Left lung (tissue), 14 donors: ENCODE results near the gene RGS13. TPM values are rescaled to one million over a fixed set of nuclear protein-coding genes. Genes with fewer than 3 reads are reported as not detected.

ENCODE experiments used
- ATAC-seq: fragments of 200-7000 bp; cut with Tn5 transposase; one replicate; pipeline ENCODE4 v1.9.1; 2020; ENCODE audit warnings: moderate library complexity
- DNase-seq, 4 donors: peaks; one replicate each; pipeline ENCODE4 v3.0.0-alpha.2; 2013 to 2020
- H3K27ac ChIP-seq, 2 donors: fragments of 200-600 bp; sonication (generic) in 1 of 2; one replicate each; pipeline versions ENCODE4 v1.5.0 to v1.8.0; 2020 to 2021
- H3K27me3 ChIP-seq, 2 donors: fragments of 200-600 bp; sonication (generic) in 1 of 2; one replicate each; pipeline versions ENCODE4 v1.5.0 to v1.8.0; 2020 to 2021
- H3K36me3 ChIP-seq, 2 donors: fragments of 200-600 bp; sonication (generic) in 1 of 2; one replicate each; pipeline versions ENCODE4 v1.5.0 to v1.8.0; 2020 to 2021
- H3K4me1 ChIP-seq, 2 donors: fragments of 200-600 bp; one replicate each; pipeline ENCODE4 v1.8.0; 2021
- H3K4me3 ChIP-seq, 2 donors: fragments of 200-600 bp; sonication (generic) in 1 of 2; one replicate each; pipeline versions ENCODE4 v1.5.0 to v1.8.0; 2020 to 2021; ENCODE audit warnings: mild to moderate bottlenecking in 1 of 2
- H3K9me3 ChIP-seq, 2 donors: fragments of 200-600 bp; sonication (generic) in 1 of 2; one replicate each; pipeline versions ENCODE4 v1.5.0 to v1.8.0; 2020 to 2021
- CTCF ChIP-seq, 2 donors: fragments of 200-600 bp; sonication (generic) in 1 of 2; IDR thresholded peaks; one replicate each; pipeline versions ENCODE4 v1.5.0 to v1.8.0; 2021; ENCODE audit warnings: antibody characterized with exemption in 2 of 2
- intact Hi-C, 2 donors: fragments of 100-400 bp; cut with DNase I; formaldehyde crosslinking; loops; one replicate each; pipeline versions ENCODE4 v1.11.2 to v1.14.2; 2022
- long read RNA-seq, 12 donors: library from polyadenylated mRNA in 2 of 12; unstranded in 2 of 12; transcript quantifications; one replicate each; pipeline ENCODE4 v2.0.0 and lab custom pipeline, GENCODE V29; 2019 to 2026
- polyA plus RNA-seq, 6 donors: library from polyadenylated mRNA; unstranded; fragments of 120-200 nt; gene quantifications; one replicate each; pipeline ENCODE4 v1.2.1, GENCODE V29; 2013; ENCODE audit not compliant: insufficient read length in 6 of 6
- total RNA-seq, 2 donors: library from RNA; stranded (reverse); fragmentation: NEBNext Ultra II Directional; extraction: Animal tissue kit (Norgen Biotek cat#: 25700); gene quantifications; one replicate each; pipeline ENCODE4 v1.2.1, GENCODE V29; 2021
- donor health status: DM: no; HTN: yes; CAD: no.
- donor health status: DM: no; HTN: no; CAD: no.

Gene RGS13
- total RNA-seq = 1 to 10 TPM in 1 of 2 donors, under 1 TPM in 1; 0.81 to 1.4 TPM
- 1 to 10 TPM; 1.2 to 4.8 (median 3.1) TPM for polyA plus RNA-seq
- long read RNA-seq, donor 1, partial matches to known transcripts = 0 of 1 reads
- long read RNA-seq, donor 1, other reads (novel, unspliced or antisense) = 0 of 1 reads
- long read RNA-seq, donor 2 = 0 reads
- long read RNA-seq, donor 3, partial matches to known transcripts = 0 of 2 reads
- long read RNA-seq, donor 3, other reads (novel, unspliced or antisense) = 0 of 2 reads
- long read RNA-seq, donor 4, partial matches to known transcripts = 0 of 2 reads
- long read RNA-seq, donor 4, other reads (novel, unspliced or antisense) = 0 of 2 reads
- long read RNA-seq, donor 5, partial matches to known transcripts = 0 of 1 reads
- long read RNA-seq, donor 5, other reads (novel, unspliced or antisense) = 0 of 1 reads
- long read RNA-seq, donor 6, partial matches to known transcripts = 0 of 2 reads
- long read RNA-seq, donor 6, other reads (novel, unspliced or antisense) = 0 of 2 reads
- long read RNA-seq, donor 7, partial matches to known transcripts = 0 of 1 reads
- long read RNA-seq, donor 7, other reads (novel, unspliced or antisense) = 0 of 1 reads
- long read RNA-seq, donor 8 = 0 reads
- long read RNA-seq, donor 9 = 0 reads
- long read RNA-seq, donor 10 = 0 reads
- long read RNA-seq, donor 11 = 0 reads
- long read RNA-seq, donor 12, partial matches to known transcripts = 0 of 2 reads
- long read RNA-seq, donor 12, other reads (novel, unspliced or antisense) = 0 of 2 reads

GRCh38 chr1:192635939-192636338 is at the start of gene RGS13:
Gene RGS13 (plus strand): TSS chr1:192636147. CDS start chr1:192644335, 8,188 bp downstream.
- H3K4me3 ChIP-seq = no peak within 1 kb of the TSS
- no peak for TF ChIP-seq CTCF (IDR thresholded peaks at IDR 0.05)
- no peak within 1 kb of the TSS for H3K27ac ChIP-seq
- DNase-seq (no peak), ATAC-seq (no peak)
- no peaks in the 10 kb centered on the region for H3K36me3 ChIP-seq
- H3K27me3 ChIP-seq = no peaks in the 10 kb centered on the region
- H3K4me1 ChIP-seq = no peaks in the 10 kb centered on the region
- H3K9me3 ChIP-seq = no peaks in the 10 kb centered on the region
- intact Hi-C loops = no loop called here

GRCh38 chr1:192587386-192588266 is 48.3 kb upstream of the RGS13 start:
- H3K4me3 ChIP-seq = no peak overlapping the region
- DNase-seq (no peak), ATAC-seq (no peak)
- no peaks in the 10 kb centered on the region for H3K9me3 ChIP-seq
- no peaks in the 10 kb centered on the region for H3K36me3 ChIP-seq
- no peak for TF ChIP-seq CTCF (IDR thresholded peaks at IDR 0.05)
- H3K4me1 ChIP-seq = no peaks in the 10 kb centered on the region
- intact Hi-C loops = no loop called here
- H3K27ac ChIP-seq = no peak overlapping the region
- no peaks in the 10 kb centered on the region for H3K27me3 ChIP-seq

- TF ChIP-seq CTCF (IDR thresholded peaks at IDR 0.05) = no peak
- H3K4me3 ChIP-seq = no peak overlapping the region
- H3K36me3 ChIP-seq = no peaks in the 10 kb centered on the region
- no peaks in the 10 kb centered on the region for H3K27me3 ChIP-seq
- intact Hi-C loops = no loop called here
- no peaks in the 10 kb centered on the region for H3K4me1 ChIP-seq
- no peaks in the 10 kb centered on the region for H3K9me3 ChIP-seq
- no peak for DNase-seq
- ATAC-seq = peak; percentile 29
- no peak overlapping the region for H3K27ac ChIP-seq
Measured at GRCh38 chr1:192588546-192588945, 47.4 kb upstream of the RGS13 start.

GRCh38 chr1:192589813-192590212 is 46.1 kb upstream of the RGS13 start:
- Histone ChIP-seq H3K4me1 (no peaks in the 10 kb centered on the region), H3K27ac (no peak overlapping the region), H3K9me3 (no peaks in the 10 kb centered on the region), H3K4me3 (no peak overlapping the region), H3K36me3 (no peaks in the 10 kb centered on the region), H3K27me3 (no peaks in the 10 kb centered on the region)
- intact Hi-C loops = no loop called here
- no peak for TF ChIP-seq CTCF (IDR thresholded peaks at IDR 0.05)
- DNase-seq (no peak), ATAC-seq (no peak)
